ENCODE results near the gene ABCD1.

DNA sequence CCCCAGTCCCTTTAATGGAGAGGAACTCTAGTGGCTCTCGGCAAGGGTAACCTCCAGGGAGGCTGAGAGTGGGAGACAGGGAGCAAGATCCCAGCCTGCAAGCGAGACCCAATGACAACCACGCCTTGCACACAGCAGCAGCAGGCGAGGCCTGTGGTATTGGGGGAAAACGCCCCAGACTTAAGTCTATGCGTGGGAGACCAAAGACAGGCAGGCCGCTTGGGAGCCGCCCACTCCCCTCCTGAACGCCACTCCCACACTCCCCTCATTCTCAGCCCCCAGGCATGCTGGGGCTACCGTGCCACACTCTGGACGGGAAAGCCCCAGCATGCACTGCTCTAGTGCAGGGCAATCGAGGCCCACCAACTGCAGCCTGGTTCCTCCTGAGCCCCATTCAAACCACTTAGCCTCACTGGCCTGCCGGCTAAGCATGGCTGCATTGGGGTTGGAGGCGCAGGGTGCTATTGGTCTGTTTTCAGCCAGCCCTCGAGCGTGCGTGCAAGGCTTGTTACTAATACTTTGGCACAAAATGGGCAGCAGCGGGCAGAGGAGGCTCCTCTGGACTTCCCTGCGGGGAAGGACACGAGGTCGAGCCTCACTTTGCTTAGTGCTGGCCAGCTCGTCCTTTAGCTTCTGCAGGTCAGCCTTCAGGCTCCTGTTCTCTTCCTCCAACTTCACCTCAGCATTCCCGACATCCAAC, 22.2 kb upstream of the ABCD1 start:
- TF ChIP-seq, protein P1, sequence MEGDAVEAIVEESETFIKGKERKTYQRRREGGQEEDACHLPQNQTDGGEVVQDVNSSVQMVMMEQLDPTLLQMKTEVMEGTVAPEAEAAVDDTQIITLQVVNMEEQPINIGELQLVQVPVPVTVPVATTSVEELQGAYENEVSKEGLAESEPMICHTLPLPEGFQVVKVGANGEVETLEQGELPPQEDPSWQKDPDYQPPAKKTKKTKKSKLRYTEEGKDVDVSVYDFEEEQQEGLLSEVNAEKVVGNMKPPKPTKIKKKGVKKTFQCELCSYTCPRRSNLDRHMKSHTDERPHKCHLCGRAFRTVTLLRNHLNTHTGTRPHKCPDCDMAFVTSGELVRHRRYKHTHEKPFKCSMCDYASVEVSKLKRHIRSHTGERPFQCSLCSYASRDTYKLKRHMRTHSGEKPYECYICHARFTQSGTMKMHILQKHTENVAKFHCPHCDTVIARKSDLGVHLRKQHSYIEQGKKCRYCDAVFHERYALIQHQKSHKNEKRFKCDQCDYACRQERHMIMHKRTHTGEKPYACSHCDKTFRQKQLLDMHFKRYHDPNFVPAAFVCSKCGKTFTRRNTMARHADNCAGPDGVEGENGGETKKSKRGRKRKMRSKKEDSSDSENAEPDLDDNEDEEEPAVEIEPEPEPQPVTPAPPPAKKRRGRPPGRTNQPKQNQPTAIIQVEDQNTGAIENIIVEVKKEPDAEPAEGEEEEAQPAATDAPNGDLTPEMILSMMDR (IDR thresholded peaks at IDR 0.05 in 8 of 11, conservative IDR thresholded peaks at IDR 0.05 in 3 of 11): no peak
- no peak for TF ChIP-seq POLR2A (IDR thresholded peaks at IDR 0.05)
